ENCODE results near the gene INHBA. TPM values are rescaled to one million over a fixed set of nuclear protein-coding genes. Genes with fewer than 3 reads are reported as not detected.

INHBA gene
- total RNA-seq, 4 donors from 2014 or later: 0.85 to 5.3 (median 1.4) TPM; not detected in 1

DNA sequence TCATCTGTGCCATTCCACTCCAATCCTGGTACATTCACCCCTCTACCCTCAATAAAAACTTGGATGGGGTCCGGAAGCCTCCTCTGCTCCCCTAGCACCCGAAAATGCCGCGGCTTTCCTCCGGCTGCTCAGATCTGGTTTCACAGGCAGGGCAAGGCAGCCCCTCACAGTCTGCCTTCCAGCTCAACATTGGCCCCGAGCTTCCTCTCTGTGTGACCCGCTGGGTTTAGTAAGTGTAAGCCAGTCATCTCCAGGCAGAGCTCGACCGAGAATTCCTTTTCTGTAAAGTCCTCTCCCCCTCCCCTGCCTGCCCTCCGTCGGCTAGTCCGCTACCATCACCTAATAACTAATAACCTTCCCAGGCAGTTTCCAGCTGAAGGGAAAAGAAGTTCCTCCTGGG is 3.4 kb downstream of the INHBA start:
- 0 to 6% methylated on average over 12 of the region's 12 CpGs for WGBS, 2 donors
- H3K4me1 ChIP-seq: peaks cover 3 to 58% (median 12%) of the 10 kb centered on the region in 3 donors
- H3K4me3 ChIP-seq: peak overlapping the region; percentile 11 to 65 (median 39)
- H3K27ac ChIP-seq: peak overlapping the region; percentile 41 to 86 (median 68)
- TF ChIP-seq POLR2A (IDR thresholded peaks at IDR 0.05): no peak
- TF ChIP-seq, protein P1, sequence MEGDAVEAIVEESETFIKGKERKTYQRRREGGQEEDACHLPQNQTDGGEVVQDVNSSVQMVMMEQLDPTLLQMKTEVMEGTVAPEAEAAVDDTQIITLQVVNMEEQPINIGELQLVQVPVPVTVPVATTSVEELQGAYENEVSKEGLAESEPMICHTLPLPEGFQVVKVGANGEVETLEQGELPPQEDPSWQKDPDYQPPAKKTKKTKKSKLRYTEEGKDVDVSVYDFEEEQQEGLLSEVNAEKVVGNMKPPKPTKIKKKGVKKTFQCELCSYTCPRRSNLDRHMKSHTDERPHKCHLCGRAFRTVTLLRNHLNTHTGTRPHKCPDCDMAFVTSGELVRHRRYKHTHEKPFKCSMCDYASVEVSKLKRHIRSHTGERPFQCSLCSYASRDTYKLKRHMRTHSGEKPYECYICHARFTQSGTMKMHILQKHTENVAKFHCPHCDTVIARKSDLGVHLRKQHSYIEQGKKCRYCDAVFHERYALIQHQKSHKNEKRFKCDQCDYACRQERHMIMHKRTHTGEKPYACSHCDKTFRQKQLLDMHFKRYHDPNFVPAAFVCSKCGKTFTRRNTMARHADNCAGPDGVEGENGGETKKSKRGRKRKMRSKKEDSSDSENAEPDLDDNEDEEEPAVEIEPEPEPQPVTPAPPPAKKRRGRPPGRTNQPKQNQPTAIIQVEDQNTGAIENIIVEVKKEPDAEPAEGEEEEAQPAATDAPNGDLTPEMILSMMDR (IDR thresholded peaks at IDR 0.05): no peak
- no peaks in the 10 kb centered on the region for H3K9me3 ChIP-seq
- intact Hi-C loops (cut with DNase I): loop anchor here (10.0 kb wide), 1 partner anchor 655 kb away; no protein-coding TSS in a partner anchor
- DNase-seq: no peak
- H3K36me3 ChIP-seq: no peaks in the 10 kb centered on the region
- peaks cover 0 to 50% (median 0%) of the 10 kb centered on the region in 4 donors for H3K27me3 ChIP-seq

DNA sequence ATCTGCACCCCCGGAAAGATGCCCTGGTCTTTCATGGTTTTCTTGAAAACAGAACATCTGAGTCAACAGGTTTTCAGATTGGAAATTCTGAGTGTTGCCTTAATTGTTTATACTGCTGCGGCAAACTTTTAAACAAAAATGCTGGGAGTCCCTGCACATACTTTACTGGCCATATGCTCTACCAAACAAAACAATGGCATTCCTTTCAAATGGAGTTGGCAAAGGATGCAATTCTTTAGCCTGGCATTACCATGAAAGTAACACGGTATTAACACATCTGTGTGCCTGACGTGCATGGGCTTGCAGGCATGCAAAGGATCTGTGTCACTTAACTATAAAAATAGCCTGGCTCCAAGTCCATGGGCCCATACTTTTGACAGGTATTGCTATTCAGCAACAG is 4.2 kb downstream of the INHBA start:
- peaks cover 3 to 54% (median 12%) of the 10 kb centered on the region in 3 donors for H3K4me1 ChIP-seq
- intact Hi-C loops (cut with DNase I): loop anchor here (10.0 kb wide), 1 partner anchor 654 kb away; no protein-coding TSS in a partner anchor
- H3K27ac ChIP-seq: peak overlapping the region in 3 of 4 donors; percentile 62 to 86 (median 75)
- WGBS, 2 donors: 9 to 42% methylated on average over 4 of the region's 4 CpGs
- no peaks in the 10 kb centered on the region for H3K9me3 ChIP-seq
- H3K27me3 ChIP-seq: peaks cover 0 to 51% (median 0%) of the 10 kb centered on the region in 4 donors
- peak overlapping the region in 3 of 4 donors; percentile 37 to 65 (median 41) for H3K4me3 ChIP-seq
- no peak for DNase-seq
- TF ChIP-seq, protein P1 (IDR thresholded peaks at IDR 0.05): no peak
- TF ChIP-seq POLR2A (IDR thresholded peaks at IDR 0.05): no peak
- H3K36me3 ChIP-seq: no peaks in the 10 kb centered on the region

DNA sequence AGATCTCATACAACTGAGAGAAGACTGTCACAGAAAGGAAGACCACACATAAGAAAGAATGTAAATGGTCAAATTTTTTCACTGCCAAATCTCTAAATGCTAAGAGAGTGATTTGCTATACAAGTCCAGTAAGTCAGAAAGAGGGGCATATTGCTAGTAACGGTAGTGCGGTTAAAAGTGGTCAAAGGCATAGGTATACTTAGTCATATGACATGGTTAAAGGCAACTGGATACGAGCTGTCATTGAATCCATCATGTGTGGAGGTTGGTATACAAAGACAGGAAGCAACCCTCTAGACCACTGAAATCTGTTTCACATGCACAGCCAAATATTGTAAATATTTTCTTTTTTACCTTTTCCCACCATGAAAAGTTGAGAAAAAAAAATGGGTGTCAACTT is 4.8 kb downstream of the INHBA start:
- Histone ChIP-seq H3K4me1 (peaks cover 3 to 56% (median 17%) of the 10 kb centered on the region in 3 donors), H3K36me3 (no peaks in the 10 kb centered on the region), H3K27me3 (peaks cover 0 to 51% (median 0%) of the 10 kb centered on the region in 4 donors), H3K27ac (peak overlapping the region in 2 of 4 donors; percentile 29 to 75), H3K4me3 (peak overlapping the region in 2 of 4 donors; percentile 41 to 65), H3K9me3 (no peaks in the 10 kb centered on the region)
- TF ChIP-seq, protein P1 (IDR thresholded peaks at IDR 0.05): no peak
- TF ChIP-seq POLR2A (IDR thresholded peaks at IDR 0.05): no peak
- intact Hi-C loops (cut with DNase I): loop anchor here (10.0 kb wide), 1 partner anchor 653 kb away; no protein-coding TSS in a partner anchor
- WGBS, 2 donors: 85 to 86% methylated on average over 3 of the region's 3 CpGs
- no peak for DNase-seq

DNA sequence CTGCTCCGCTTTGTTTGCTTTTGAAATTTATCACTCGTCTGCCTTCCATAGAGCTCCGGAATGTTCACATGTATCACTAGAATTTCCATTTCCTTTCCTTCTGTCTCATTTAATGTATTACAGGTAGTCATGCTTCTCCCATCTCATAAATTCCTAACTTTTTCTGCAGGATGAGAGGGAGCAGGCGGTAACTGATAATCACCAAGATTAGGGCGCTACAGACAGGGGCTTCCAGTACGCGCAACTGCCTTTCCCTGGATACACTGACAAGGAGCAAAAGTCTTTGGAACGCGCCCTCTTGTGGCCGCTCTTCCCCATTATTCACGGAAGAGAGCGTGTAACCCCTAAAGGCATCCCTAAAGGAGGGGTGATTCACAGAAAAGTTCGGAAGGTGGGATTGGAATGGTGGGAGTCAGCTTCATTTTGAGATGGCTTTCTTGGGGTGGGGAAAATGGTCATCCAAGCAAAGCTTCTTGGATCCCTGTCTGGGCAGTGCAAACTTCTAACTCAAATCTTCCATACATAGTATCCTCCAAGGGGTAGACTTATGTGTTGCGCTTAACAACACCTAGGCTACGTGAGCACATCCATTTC is 6.5 kb downstream of the INHBA start:
- H3K9me3 ChIP-seq: no peaks in the 10 kb centered on the region
- H3K27ac ChIP-seq: peak overlapping the region in 3 of 4 donors; percentile 61 to 76 (median 72)
- intact Hi-C loops (cut with DNase I): loop anchor here (10.0 kb wide), 1 partner anchor 652 kb away; no protein-coding TSS in a partner anchor
- H3K27me3 ChIP-seq: peaks cover 0 to 48% (median 0%) of the 10 kb centered on the region in 4 donors
- DNase-seq: no peak
- peaks cover 3 to 49% (median 21%) of the 10 kb centered on the region in 3 donors for H3K4me1 ChIP-seq
- peak overlapping the region; percentile 10 to 53 (median 26) for H3K4me3 ChIP-seq
- TF ChIP-seq, protein P1 (IDR thresholded peaks at IDR 0.05): peak; percentile 32 to 70 (median 56)
- no peak for TF ChIP-seq POLR2A (IDR thresholded peaks at IDR 0.05)
- 32 to 44% methylated on average over 12 to 15 of the region's 15 CpGs for WGBS, 2 donors
- no peaks in the 10 kb centered on the region for H3K36me3 ChIP-seq
